ENCODE results near the gene GOLGA7B. TPM values are rescaled to one million over a fixed set of nuclear protein-coding genes. Genes with fewer than 3 reads are reported as not detected.
A peak's percentile ranks its signal among the peaks of the same experiment; 100 is the strongest.

Gene GOLGA7B
- total and polyA plus RNA-seq, 9 of the 15 experiments (the other 6 are each of a cell fraction or from before 2014, with no cell fraction given), result 0.03 to 0.07 (median 0.04) TPM; not detected in 3

DNA sequence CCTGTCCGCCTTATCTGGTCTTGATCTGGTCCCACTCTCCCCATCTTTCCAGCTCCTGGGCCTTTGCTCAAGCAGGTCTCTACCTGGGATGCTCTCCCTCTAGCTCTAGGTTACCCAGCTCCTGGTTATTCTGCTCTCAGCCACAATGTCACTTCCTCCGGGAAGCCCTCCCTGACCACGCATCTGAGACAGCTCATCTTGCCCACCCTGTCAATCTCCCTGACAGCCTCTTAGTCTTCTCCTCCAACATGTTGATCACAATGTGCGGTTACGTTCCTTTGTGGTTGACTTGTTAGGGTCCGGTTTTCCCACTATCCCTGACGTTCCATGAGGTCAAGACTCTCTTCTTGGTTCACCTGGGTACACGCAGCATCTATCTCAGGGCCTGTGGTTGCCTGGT lies 55.6 kb downstream of the GOLGA7B start:
- Histone ChIP-seq H3K4me3 (no peak overlapping the region), H3K27ac (ENCODE audit: extremely low read depth, low read depth, low read length) (no peak overlapping the region), H3K4me2 (ENCODE audit: insufficient read depth, low read length) (no peak overlapping the region), H3K9ac (ENCODE audit: insufficient read depth in 1 of 2, low read depth in 2 of 2, low read length in 2 of 2) (no peak overlapping the region), H3K9me3 (replicated peaks; ENCODE audit: control insufficient read depth, insufficient read depth, low read depth, low read length) (no peaks in the 10 kb centered on the region), H3K79me2 (ENCODE audit: control insufficient read depth, insufficient read depth, low read length) (no peaks in the 10 kb centered on the region), H2AFZ (ENCODE audit: low read depth, low read length) (no peak overlapping the region), H3K36me3 (ENCODE audit: control insufficient read depth, insufficient read depth, low read length) (no peaks in the 10 kb centered on the region), H3K27me3 (ENCODE audit: control insufficient read depth in 2 of 2, insufficient read depth in 2 of 2, low read length in 2 of 2) (peaks cover 26 to 64% of the 10 kb centered on the region in 2 experiments; a peak in 4 of 5 replicates), H3K9me1 (ENCODE audit: control insufficient read depth, insufficient read depth, low read length) (no peaks in the 10 kb centered on the region), H4K20me1 (replicated peaks; ENCODE audit: control insufficient read depth, insufficient read depth, low read length) (no peaks in the 10 kb centered on the region), H3K4me1 (replicated peaks in 1 of 2; ENCODE audit: control insufficient read depth in 2 of 2, insufficient read depth in 2 of 2, low read length in 2 of 2) (no peaks in the 10 kb centered on the region; a peak in 1 of 5 replicates)
- ChIA-PET CTCF (ENCODE audit: low intra/inter-chr PET ratio) (no interaction called here), POLR2A (interaction anchor here (0.8 kb wide), 1 partner anchor 22 kb away, joined by 3 read pairs; no protein-coding TSS in a partner anchor)
- 3% methylated on average over 7 of the region's 8 CpGs for WGBS (ENCODE audit: insufficient coverage, low coverage, missing lambda C conversion rate)
- FAIRE-seq (no peak), DNase-seq (ENCODE audit: extremely low read depth in 1 of 4, low spot score in 3 of 4) (no peak), ATAC-seq (no peak)
- no TSS peak for BruUV-seq (replicated peaks)
- in situ Hi-C loops (cut with MboI) (loop anchor here (25.0 kb wide), 1 partner anchor 407 kb away; no protein-coding TSS in a partner anchor), intact Hi-C loops (cut with micrococcal nuclease) (no loop called here)
- no peak for TF ChIP-seq FOXM1 (IDR thresholded peaks at IDR 0.05; ENCODE audit: low read depth)
- TF ChIP-seq FOXM1 (CRISPR knock-in tag; IDR thresholded peaks at IDR 0.05; ENCODE audit: low read depth), result no peak
- TF ChIP-seq CREB3L1 (IDR thresholded peaks at IDR 0.05; ENCODE audit: borderline replicate concordance, low read depth), result no peak
- TF ChIP-seq HINFP (tag; conservative IDR thresholded peaks at IDR 0.05; ENCODE audit: low read depth), result no peak
- no peak for TF ChIP-seq ZNF695 (CRISPR knock-in tag; IDR thresholded peaks at IDR 0.05)
- TF ChIP-seq, protein P1, sequence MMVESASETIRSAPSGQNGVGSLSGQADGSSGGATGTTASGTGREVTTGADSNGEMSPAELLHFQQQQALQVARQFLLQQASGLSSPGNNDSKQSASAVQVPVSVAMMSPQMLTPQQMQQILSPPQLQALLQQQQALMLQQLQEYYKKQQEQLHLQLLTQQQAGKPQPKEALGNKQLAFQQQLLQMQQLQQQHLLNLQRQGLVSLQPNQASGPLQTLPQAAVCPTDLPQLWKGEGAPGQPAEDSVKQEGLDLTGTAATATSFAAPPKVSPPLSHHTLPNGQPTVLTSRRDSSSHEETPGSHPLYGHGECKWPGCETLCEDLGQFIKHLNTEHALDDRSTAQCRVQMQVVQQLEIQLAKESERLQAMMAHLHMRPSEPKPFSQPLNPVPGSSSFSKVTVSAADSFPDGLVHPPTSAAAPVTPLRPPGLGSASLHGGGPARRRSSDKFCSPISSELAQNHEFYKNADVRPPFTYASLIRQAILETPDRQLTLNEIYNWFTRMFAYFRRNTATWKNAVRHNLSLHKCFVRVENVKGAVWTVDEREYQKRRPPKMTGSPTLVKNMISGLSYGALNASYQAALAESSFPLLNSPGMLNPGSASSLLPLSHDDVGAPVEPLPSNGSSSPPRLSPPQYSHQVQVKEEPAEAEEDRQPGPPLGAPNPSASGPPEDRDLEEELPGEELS (CRISPR knock-in tag; IDR thresholded peaks at IDR 0.05; ENCODE audit: borderline replicate concordance), result no peak
- TF ChIP-seq ZFP36 (IDR thresholded peaks at IDR 0.05; ENCODE audit: low read depth, low read length, partially characterized antibody), result peak; percentile 88
- no peak for TF ChIP-seq SMAD3 (CRISPR knock-in tag; conservative IDR thresholded peaks at IDR 0.05)
- no peak for TF ChIP-seq PHF20 (IDR thresholded peaks at IDR 0.05; ENCODE audit: partially characterized antibody)
- TF ChIP-seq TCF7L2 (IDR thresholded peaks at IDR 0.05; ENCODE audit: low read depth, low read length), result no peak
- no peak for TF ChIP-seq FOXP1 (CRISPR knock-in tag; IDR thresholded peaks at IDR 0.05)
- TF ChIP-seq BCOR (IDR thresholded peaks at IDR 0.05), result peak; percentile 19; the same call in 1 of the 2 replicates
- no peak for TF ChIP-seq ZNF512 (tag; IDR thresholded peaks at IDR 0.05)
- TF ChIP-seq ZBTB12 (CRISPR knock-in tag; IDR thresholded peaks at IDR 0.05), result no peak
- peak; percentile 23 for TF ChIP-seq RBM25 (IDR thresholded peaks at IDR 0.05; ENCODE audit: low read depth, low read length, severe bottlenecking)

Measured in K562 (cell line).